MM.1S (cell line): ENCODE measurements around the gene ACBD5.

Experiments
- EZH2 ChIP-seq: fragments of 300-600 bp; sonication (generic); optimal IDR thresholded peaks from 2 replicates; pipeline ENCODE3; 2017; ENCODE audit warnings: low read depth, mild to moderate bottlenecking, antibody characterized with exemption, low read length, mixed read lengths
- EZH2phosphoT487 ChIP-seq: fragments of 300-600 bp; sonication (generic); IDR thresholded peaks from 2 replicates; pipeline ENCODE4 v1.6.1; 2018; ENCODE audit warnings: antibody characterized with exemption, low read length
- TF ChIP-seq, protein P1 (sequence below): fragments of 300-600 bp; sonication (generic); IDR thresholded peaks from 2 replicates; pipeline ENCODE4 v1.5.1; 2016; ENCODE audit warnings: antibody characterized with exemption, low read length, mixed read lengths

DNA sequence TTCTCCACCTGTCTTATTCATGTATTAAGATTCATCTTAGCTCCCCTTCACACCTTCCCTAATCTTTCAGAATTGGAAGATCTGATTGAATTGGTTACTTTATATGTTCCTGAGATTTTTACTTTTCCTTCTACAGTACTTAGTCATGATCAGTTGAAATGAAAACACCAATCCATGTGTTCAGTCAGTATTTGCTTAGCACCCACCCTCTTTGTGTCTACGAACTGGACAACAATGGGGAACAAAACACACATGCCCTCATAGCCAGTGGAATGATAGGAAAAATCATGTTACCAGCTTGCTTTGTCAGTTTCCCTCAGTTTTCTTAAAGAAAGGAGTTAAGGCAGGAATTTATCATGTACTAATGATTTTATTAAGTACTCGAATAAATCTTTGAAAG is 83.4 kb downstream of the ACBD5 start:
- TF ChIP-seq EZH2 (no peak), EZH2phosphoT487 (no peak)
- TF ChIP-seq, protein P1, sequence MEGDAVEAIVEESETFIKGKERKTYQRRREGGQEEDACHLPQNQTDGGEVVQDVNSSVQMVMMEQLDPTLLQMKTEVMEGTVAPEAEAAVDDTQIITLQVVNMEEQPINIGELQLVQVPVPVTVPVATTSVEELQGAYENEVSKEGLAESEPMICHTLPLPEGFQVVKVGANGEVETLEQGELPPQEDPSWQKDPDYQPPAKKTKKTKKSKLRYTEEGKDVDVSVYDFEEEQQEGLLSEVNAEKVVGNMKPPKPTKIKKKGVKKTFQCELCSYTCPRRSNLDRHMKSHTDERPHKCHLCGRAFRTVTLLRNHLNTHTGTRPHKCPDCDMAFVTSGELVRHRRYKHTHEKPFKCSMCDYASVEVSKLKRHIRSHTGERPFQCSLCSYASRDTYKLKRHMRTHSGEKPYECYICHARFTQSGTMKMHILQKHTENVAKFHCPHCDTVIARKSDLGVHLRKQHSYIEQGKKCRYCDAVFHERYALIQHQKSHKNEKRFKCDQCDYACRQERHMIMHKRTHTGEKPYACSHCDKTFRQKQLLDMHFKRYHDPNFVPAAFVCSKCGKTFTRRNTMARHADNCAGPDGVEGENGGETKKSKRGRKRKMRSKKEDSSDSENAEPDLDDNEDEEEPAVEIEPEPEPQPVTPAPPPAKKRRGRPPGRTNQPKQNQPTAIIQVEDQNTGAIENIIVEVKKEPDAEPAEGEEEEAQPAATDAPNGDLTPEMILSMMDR, result no peak
